22Rv1 (cell line): ENCODE measurements around the gene ROS1.

ENCODE experiments used
- H3K27ac ChIP-seq: fragments of 450-650 bp; 2 replicates; pipeline ENCODE4 v1.5.1; 2017
- ZFX ChIP-seq: fragments of 450-650 bp; IDR thresholded peaks from 2 replicates; pipeline ENCODE4 v1.6.1; 2017; ENCODE audit warnings: antibody characterized with exemption, borderline replicate concordance
- TF ChIP-seq, protein P1 (sequence below): fragments of 450-650 bp; IDR thresholded peaks from 2 replicates; pipeline ENCODE4 v1.5.1; 2017; ENCODE audit warnings: mild to moderate bottlenecking

Gene ROS1

DNA sequence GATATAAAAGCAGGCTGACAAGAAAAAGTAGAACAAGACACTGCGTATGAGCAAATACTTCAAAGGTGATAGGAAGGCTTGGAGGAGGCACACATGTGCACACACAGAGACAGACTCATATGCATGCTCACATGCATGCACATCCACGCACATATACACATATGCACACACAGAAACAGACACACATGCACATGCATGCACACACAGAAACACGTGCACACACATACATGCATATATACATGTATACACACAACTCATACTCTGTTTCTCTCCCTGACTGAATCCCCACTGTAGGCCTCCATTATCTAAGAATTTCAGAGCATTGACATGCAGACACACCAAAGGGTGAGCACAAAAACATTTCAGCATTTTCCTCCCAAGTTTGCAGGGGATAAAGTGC is 116.7 kb downstream of the ROS1 start:
- no peak overlapping the region for H3K27ac ChIP-seq
- no peak for TF ChIP-seq ZFX
- TF ChIP-seq, protein P1, sequence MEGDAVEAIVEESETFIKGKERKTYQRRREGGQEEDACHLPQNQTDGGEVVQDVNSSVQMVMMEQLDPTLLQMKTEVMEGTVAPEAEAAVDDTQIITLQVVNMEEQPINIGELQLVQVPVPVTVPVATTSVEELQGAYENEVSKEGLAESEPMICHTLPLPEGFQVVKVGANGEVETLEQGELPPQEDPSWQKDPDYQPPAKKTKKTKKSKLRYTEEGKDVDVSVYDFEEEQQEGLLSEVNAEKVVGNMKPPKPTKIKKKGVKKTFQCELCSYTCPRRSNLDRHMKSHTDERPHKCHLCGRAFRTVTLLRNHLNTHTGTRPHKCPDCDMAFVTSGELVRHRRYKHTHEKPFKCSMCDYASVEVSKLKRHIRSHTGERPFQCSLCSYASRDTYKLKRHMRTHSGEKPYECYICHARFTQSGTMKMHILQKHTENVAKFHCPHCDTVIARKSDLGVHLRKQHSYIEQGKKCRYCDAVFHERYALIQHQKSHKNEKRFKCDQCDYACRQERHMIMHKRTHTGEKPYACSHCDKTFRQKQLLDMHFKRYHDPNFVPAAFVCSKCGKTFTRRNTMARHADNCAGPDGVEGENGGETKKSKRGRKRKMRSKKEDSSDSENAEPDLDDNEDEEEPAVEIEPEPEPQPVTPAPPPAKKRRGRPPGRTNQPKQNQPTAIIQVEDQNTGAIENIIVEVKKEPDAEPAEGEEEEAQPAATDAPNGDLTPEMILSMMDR = no peak

DNA sequence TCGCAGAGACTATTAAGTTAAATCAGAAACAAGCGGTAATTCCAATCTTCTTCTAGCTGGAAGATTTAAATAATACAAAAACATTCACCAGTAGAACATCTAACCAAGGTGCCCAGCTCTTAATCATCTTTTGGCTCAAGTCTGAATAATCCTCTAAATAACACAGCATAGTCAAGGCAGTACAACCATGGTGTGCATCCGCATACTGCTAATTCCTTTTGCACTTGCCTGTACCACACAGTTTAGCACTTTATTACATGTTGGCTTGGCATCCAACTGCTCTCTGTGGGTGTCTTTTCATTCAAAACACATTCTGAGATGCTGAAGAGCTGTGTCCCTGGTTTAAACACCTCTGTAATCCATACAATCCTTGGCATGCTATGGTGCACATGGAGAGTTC is 118.1 kb downstream of the ROS1 start:
- no peak overlapping the region for H3K27ac ChIP-seq
- TF ChIP-seq, protein P1 = no peak
- no peak for TF ChIP-seq ZFX

DNA sequence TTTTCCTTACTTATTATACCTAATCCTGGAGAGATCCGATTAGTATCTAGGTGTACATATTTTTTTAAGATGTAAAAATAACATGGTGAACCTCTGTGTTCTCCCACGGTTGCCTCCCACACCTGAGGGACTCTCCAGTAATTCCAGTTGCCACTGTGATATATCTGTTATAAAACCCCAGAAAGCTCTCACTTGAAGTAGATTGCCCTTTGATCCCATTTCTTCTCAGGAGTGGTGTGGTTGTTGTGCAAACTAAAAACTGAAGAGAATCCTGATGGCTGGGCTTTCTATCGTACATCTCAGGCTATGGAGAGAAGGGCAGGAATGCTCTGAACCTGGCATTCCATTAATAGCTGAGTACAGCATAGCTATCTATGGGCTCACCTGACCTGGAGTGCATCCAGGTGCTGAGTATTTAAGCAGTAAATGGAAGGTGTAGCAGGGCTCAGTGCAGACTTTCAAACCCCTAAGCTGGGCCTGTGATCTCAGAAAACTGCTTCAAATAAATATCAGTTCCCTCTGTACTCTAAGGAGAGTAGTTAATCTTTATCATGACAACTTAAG is 119.4 kb downstream of the ROS1 start:
- TF ChIP-seq ZFX = no peak
- TF ChIP-seq, protein P1 = no peak

DNA sequence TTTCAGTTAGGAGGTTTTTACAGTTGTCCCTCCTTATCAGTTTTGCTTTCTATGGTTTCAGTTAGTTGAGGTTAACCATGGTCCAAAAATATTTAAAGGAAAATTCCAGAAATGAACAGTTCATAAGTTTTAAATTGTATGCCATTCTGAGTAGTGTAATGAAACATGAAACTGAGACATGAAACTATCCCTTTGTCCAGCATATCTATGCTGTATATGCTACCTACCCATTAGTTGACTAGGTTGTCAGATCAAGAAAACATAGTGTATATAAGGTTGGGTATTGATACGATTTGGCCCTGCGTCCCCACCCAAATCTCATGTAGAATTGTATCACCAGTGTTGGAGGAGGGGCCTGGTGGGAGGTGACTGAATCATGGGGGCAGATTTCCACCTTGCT is 121.3 kb downstream of the ROS1 start:
- H3K27ac ChIP-seq = no peak overlapping the region
- TF ChIP-seq, protein P1 = no peak
- TF ChIP-seq ZFX = no peak

More for the DNA sequence above, 119.4 kb downstream of the ROS1 start:
- H3K27ac ChIP-seq = no peak overlapping the region

DNA sequence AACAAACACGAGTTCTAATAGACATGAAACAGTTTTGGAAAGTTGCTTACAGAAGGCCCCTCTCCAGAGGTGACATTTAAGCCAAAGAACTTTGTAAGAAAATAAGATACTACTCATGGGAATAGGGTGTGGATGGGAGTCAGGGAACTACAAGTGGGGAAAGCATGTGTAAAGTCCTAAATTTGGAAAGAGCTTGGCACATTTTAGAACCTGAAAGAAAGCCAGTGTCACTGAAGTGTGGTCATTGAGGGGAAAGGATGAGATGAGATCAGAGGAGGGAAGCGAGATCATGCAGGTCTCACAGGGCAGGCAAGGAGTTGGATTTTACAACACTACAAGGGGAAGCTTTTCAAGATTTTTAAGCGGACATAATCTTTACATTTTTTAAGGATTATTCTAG is 122.4 kb downstream of the ROS1 start:
- TF ChIP-seq, protein P1 = no peak
- no peak for TF ChIP-seq ZFX
- no peak overlapping the region for H3K27ac ChIP-seq

DNA sequence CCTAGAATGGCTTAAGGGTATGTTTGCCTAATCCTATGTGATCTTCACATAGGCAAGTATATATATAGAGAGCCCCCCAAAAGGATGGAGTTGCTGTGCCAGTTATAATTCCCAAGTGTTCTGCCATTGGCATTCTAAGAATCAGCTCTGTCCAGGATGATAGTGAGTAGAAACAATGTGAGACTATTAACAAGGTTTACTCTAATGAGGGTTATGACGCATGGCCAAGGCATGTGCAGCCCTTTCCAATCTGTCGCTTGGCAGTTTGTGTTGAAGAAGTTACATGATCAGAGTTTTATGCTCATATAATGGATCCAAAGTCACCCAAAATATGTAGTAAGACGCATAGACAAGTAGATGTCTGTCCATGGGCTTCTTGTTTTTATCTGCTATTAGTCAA is 126.8 kb downstream of the ROS1 start:
- TF ChIP-seq ZFX = no peak
- TF ChIP-seq, protein P1 = no peak
- no peak overlapping the region for H3K27ac ChIP-seq

DNA sequence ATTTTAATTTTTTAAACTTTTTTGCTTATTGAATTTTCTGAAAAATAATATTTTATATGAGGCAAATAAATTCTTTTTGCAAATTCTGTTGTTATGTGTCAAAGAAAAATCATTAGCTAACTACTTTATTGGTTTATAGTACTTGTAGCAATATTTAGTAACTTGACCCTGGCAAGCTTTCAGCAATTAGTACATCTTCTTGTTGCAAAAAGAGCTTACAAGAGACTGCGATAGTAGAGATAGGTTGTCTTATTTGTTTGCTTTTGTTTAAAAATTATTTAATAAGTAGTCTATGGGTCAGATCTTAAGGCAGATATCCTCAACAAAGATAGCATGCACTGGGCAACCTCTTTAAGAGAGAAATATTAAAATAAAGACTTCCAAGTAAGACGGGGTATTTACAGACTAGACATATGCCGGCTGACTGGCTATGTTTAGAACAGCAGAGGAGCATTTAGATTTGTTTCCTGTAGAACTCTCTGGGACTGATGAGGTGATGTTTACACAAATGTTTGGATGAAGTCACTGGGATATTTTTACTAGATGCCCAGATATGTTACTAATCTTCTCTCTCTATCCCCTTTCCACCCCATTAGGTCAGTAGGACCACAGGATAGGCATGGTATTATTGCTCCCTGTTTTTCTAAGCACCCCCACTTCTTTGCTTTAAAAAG is 135.4 kb downstream of the ROS1 start:
- TF ChIP-seq, protein P1 = no peak
- TF ChIP-seq ZFX = no peak
- no peak overlapping the region for H3K27ac ChIP-seq
